Measurements from ENCODE around the gene PNMA1.

The PNMA1 gene

DNA sequence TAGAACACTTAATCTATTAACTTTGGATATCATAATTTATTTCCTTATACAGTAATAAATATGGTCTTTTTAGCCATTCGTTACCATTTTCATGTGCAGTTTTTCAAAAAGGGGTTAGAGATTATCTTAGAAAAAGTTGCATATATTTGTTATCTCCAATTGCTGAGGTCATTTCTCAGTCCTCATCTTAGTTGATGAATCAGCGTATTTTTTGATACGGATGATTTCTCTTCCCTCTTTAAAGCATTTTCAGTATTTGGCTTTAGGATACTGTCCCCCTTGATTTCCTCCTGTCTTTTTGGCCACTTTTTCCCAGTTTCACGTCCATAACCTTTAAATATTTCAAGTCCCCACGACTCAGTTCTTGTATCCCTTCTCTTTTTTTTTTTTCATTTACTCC, 47.6 kb downstream of the PNMA1 start:
- no peak for DNase-seq (ENCODE audit: low read depth in 2 of 2)

DNA sequence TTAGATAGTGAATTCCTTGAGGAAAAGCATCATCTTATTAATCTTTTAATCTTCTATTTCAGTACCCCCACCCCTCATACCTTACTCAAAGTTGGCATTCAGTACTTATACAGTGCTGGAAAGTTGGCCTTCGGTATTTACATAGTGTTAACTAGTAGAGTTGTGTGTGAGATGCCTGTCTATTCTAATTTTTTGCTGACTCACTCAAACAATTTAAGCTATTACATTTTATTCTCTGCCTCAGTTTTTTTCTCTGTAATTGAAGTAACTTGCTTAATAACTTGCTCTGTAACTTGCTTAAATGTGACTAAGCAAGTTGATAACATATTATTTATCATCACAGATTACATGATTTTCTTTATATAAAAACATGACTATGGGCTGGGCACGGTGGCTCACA, 49.1 kb downstream of the PNMA1 start:
- DNase-seq (ENCODE audit: low read depth in 2 of 2), result no peak

DNA sequence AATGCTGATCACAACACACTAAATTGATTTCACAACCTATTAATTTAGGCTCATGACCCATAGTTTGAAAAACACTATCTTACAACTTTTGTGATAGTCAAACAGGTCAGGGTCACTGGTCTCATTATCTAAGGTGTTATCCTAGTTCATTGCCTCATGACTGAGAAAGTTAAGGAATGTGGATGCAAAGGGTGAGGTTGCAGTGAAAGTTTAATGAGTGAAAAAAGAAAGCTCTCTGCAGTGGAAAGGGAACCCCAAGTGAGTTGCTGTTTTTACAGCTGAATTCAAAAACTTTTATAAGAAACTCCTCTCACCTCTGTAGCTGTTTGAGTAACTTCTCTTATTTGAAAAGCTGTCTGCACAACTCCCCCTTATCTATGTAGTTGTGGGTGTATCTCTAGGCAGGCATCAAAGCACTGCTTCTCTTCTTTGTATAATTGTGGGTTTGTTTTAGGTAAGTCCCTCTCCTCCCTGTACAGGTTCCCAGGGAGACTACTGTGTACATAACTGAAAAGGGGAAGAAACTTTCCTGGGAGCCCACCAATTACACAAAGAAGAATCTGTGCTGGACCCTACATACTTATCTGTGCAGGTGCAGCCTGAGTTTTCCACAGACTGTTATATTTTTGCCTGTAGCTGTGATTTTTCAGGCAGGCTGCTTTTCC, 50.5 kb downstream of the PNMA1 start:
- DNase-seq (ENCODE audit: low read depth in 2 of 2), result no peak

- DNase-seq (ENCODE audit: low read depth in 2 of 2), result no peak
These were observed 51.7 kb downstream of the PNMA1 start for GRCh38 chr14:73662487-73662943.

DNA sequence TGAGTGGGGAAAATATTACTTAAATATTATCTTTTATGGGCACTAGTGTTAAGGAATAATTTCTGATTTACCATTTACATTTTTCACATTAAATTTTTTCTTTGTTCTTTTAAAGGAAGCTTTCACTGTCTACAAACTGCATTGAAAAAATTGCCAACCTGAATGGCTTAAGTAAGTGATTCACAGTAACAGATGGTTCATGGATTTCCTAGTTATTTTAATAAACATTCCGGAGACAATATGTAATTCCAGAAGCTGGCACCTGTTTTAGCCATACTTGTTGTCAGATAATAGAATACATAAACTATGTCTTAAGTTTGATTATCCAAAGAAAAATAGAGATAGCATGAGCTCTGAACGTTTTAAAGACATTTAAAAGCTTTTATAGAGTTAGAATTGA, 52.3 kb downstream of the PNMA1 start:
- DNase-seq (ENCODE audit: low read depth in 2 of 2), result no peak
